HEK293 (cell line): Measurements from ENCODE around the gene STPG2.

ENCODE experiments used
- CTCF ChIA-PET: fragments of 350-600 bp; formaldehyde crosslinking; extraction: SDS; loops from one replicate; lab custom pipeline; 2021; ENCODE audit warnings: antibody characterized with exemption; lab: Yijun Ruan, JAX
- POLR2A ChIA-PET: fragments of 300-600 bp; formaldehyde crosslinking; extraction: SDS; loops from one replicate; lab custom pipeline; 2020; ENCODE audit warnings: antibody characterized with exemption, inconsistent platforms; lab: Yijun Ruan, JAX
- H3K27ac ChIP-seq: fragments of 200-500 bp; sonication (Bioruptor generic); 2 replicates; pipeline ENCODE4 v1.5.1; 2014; ENCODE audit warnings: low read depth, low read length, control low read depth, inconsistent platforms; ENCODE audit errors: extremely low read depth
- H3K36me3 ChIP-seq, 2 experiments: fragments of 200-500 bp in 1 of 2; sonication (Bioruptor generic) in 1 of 2; 1 replicate in 1 of 2; 2 replicates in 1 of 2; pipeline ENCODE4 v1.5.1; 2014 to 2017; ENCODE audit warnings: inconsistent platforms in 2 of 2, low read length in 2 of 2; ENCODE audit not compliant: control insufficient read depth in 2 of 2, insufficient read depth in 1 of 2
- H3K4me1 ChIP-seq: fragments of 200-500 bp; sonication (Bioruptor generic); 2 replicates; pipeline ENCODE4 v1.5.1; 2014; ENCODE audit warnings: mild to moderate bottlenecking, low read length, inconsistent platforms; ENCODE audit not compliant: control insufficient read depth, insufficient read depth
- H3K4me3 ChIP-seq: 2 replicates; pipeline ENCODE4 v1.5.1; 2011; ENCODE audit warnings: low read depth, mild to moderate bottlenecking, control low read depth, low read length, moderate library complexity
- H3K9me3 ChIP-seq: fragments of 200-500 bp; sonication (Bioruptor generic); 2 replicates; pipeline ENCODE4 v1.5.1; 2014; ENCODE audit warnings: low read depth, low read length, inconsistent platforms; ENCODE audit not compliant: control insufficient read depth, insufficient read depth
- PRDM1 ChIP-seq: fragments of 450-650 bp; formaldehyde crosslinking; IDR thresholded peaks from 2 replicates; pipeline ENCODE4; 2016; ENCODE audit warnings: missing biosample characterization, missing genetic modification characterization
- PRDM10 ChIP-seq: fragments of 450-650 bp; formaldehyde crosslinking; IDR thresholded peaks from 2 replicates; pipeline ENCODE4 v1.5.1; 2016; ENCODE audit warnings: missing biosample characterization, missing genetic modification characterization
- SP7 ChIP-seq: fragments of 450-650 bp; formaldehyde crosslinking; IDR thresholded peaks from 2 replicates; pipeline ENCODE4 v1.5.1; 2016; ENCODE audit warnings: missing biosample characterization, missing genetic modification characterization
- ZBTB49 ChIP-seq: fragments of 450-650 bp; formaldehyde crosslinking; IDR thresholded peaks from 2 replicates; pipeline ENCODE4 v1.5.1; 2016; ENCODE audit warnings: missing biosample characterization, missing genetic modification characterization, low read depth
- ZNF184 ChIP-seq: fragments of 450-650 bp; IDR thresholded peaks from 2 replicates; pipeline ENCODE4 v1.5.1; 2018; ENCODE audit warnings: missing biosample characterization, mild to moderate bottlenecking, missing genetic modification characterization
- ZNF202 ChIP-seq: fragments of 450-650 bp; formaldehyde crosslinking; IDR thresholded peaks from 2 replicates; pipeline ENCODE4 v1.5.1; 2016; ENCODE audit warnings: missing biosample characterization, missing genetic modification characterization, borderline replicate concordance
- ZNF211 ChIP-seq: fragments of 450-650 bp; formaldehyde crosslinking; IDR thresholded peaks from 2 replicates; pipeline ENCODE4 v1.5.1; 2016; ENCODE audit warnings: low read depth, missing biosample characterization, missing genetic modification characterization
- ZNF239 ChIP-seq: fragments of 450-650 bp; formaldehyde crosslinking; IDR thresholded peaks from 2 replicates; pipeline ENCODE4 v1.5.1; 2016; ENCODE audit warnings: missing biosample characterization, missing genetic modification characterization
- ZNF335 ChIP-seq: fragments of 450-650 bp; formaldehyde crosslinking; conservative IDR thresholded peaks from 2 replicates; pipeline ENCODE4 v1.5.1; 2016; ENCODE audit warnings: missing biosample characterization, missing genetic modification characterization
- ZNF404 ChIP-seq: fragments of 450-650 bp; formaldehyde crosslinking; IDR thresholded peaks from 2 replicates; pipeline ENCODE4 v1.5.1; 2017; ENCODE audit warnings: missing biosample characterization, missing genetic modification characterization
- ZNF514 ChIP-seq: fragments of 450-650 bp; formaldehyde crosslinking; IDR thresholded peaks from 2 replicates; pipeline ENCODE4 v1.5.1; 2016; ENCODE audit warnings: missing biosample characterization, missing genetic modification characterization
- ZNF600 ChIP-seq: fragments of 450-650 bp; formaldehyde crosslinking; IDR thresholded peaks from 2 replicates; pipeline ENCODE4 v1.5.1; 2016; ENCODE audit warnings: missing biosample characterization, missing genetic modification characterization
- ZNF610 ChIP-seq: fragments of 450-650 bp; formaldehyde crosslinking; IDR thresholded peaks from 2 replicates; pipeline ENCODE4 v1.5.1; 2016; ENCODE audit warnings: missing biosample characterization, missing genetic modification characterization, borderline replicate concordance
- ZNF654 ChIP-seq: fragments of 450-650 bp; formaldehyde crosslinking; IDR thresholded peaks from 2 replicates; pipeline ENCODE4 v1.5.1; 2016; ENCODE audit warnings: low read depth, missing biosample characterization, missing genetic modification characterization
- ZNF785 ChIP-seq: fragments of 450-650 bp; formaldehyde crosslinking; IDR thresholded peaks from 2 replicates; pipeline ENCODE4 v1.5.1; 2016; ENCODE audit warnings: missing biosample characterization, missing genetic modification characterization
- ZNF830 ChIP-seq: fragments of 450-650 bp; IDR thresholded peaks from 2 replicates; pipeline ENCODE4 v1.5.0; 2018; ENCODE audit warnings: missing biosample characterization, missing genetic modification characterization, low read depth, mild to moderate bottlenecking, moderate library complexity

Gene STPG2

GRCh38 chr4:97987019-97987648 lies 156.1 kb downstream of the STPG2 start:
- H3K36me3 ChIP-seq, result no peaks in the 10 kb centered on the region
- no peak overlapping the region for H3K4me3 ChIP-seq
- POLR2A ChIA-PET, result no interaction called here
- H3K4me1 ChIP-seq, result no peaks in the 10 kb centered on the region
- TF ChIP-seq ZNF654 (peak; percentile 55), ZNF202 (tag by site-specific recombination) (no peak)
- no peak overlapping the region for H3K27ac ChIP-seq
- CTCF ChIA-PET, result interaction anchor here (0.5 to 1.0 kb wide), 4 partner anchors 20 to 1661 kb away, joined by 3 to 5 read pairs (median 3); no protein-coding TSS in a partner anchor
- no peaks in the 10 kb centered on the region for H3K9me3 ChIP-seq

- TF ChIP-seq ZNF600 (tag by site-specific recombination), result no peak
- no peak for TF ChIP-seq PRDM10 (tag by site-specific recombination)
- TF ChIP-seq ZNF610, result no peak
- TF ChIP-seq ZNF239 (tag by site-specific recombination), result no peak
- TF ChIP-seq ZBTB49 (tag by site-specific recombination), result no peak
- TF ChIP-seq ZNF830 (tag by site-specific recombination), result no peak
- no peak for TF ChIP-seq ZNF184
- TF ChIP-seq ZNF514 (tag by site-specific recombination), result no peak
- CTCF ChIA-PET, result interaction anchor here (0.7 kb wide), 1 partner anchor 25 kb away, joined by 3 read pairs; no protein-coding TSS in a partner anchor
- POLR2A ChIA-PET, result no interaction called here
- Histone ChIP-seq H3K4me3 (no peak overlapping the region), H3K4me1 (no peaks in the 10 kb centered on the region), H3K27ac (no peak overlapping the region), H3K9me3 (no peaks in the 10 kb centered on the region), H3K36me3 (no peaks in the 10 kb centered on the region)
Observed at GRCh38 chr4:97984545-97985131, 158.6 kb downstream of the STPG2 start.

GRCh38 chr4:97978791-97979488 lies 164.3 kb downstream of the STPG2 start:
- POLR2A ChIA-PET, result no interaction called here
- H3K4me3 ChIP-seq, result no peak overlapping the region
- CTCF ChIA-PET, result no interaction called here

More at GRCh38 chr4:97978791-97979488, 164.3 kb downstream of the STPG2 start:
- TF ChIP-seq PRDM1 (tag by site-specific recombination) (no peak), SP7 (no peak), ZNF335 (tag by site-specific recombination) (no peak), ZNF211 (tag by site-specific recombination) (no peak), ZNF785 (tag by site-specific recombination) (no peak), ZNF404 (tag by site-specific recombination) (no peak)
- Histone ChIP-seq H3K9me3 (no peaks in the 10 kb centered on the region), H3K27ac (no peak overlapping the region), H3K4me1 (no peaks in the 10 kb centered on the region), H3K36me3 (no peaks in the 10 kb centered on the region)
